Right ventricle myocardium superior (tissue), 1 donor: ENCODE data around the gene NHEJ1. TPM values are rescaled to one million over a fixed set of nuclear protein-coding genes. Genes with fewer than 3 reads are reported as not detected.
A peak's percentile ranks its signal among the peaks of the same experiment; 100 is the strongest.

Experiments used
- ATAC-seq: fragments of 200-7000 bp; cut with Tn5 transposase; one replicate; pipeline ENCODE4 v1.9.1; 2020; ENCODE audit warnings: mild to moderate bottlenecking; ENCODE audit not compliant: poor library complexity
- DNase-seq: peaks from one replicate; pipeline ENCODE4 v3.0.0-alpha.2; 2020
- intact Hi-C: fragments of 100-400 bp; cut with DNase I; formaldehyde crosslinking; loops from one replicate; pipeline ENCODE4 v1.11.2; 2022
- total RNA-seq: library from RNA; stranded (reverse); fragmentation: NEBNext Ultra II Directional; extraction: Animal tissue kit (Norgen Biotek cat#: 25700); gene quantifications from one replicate; pipeline ENCODE4 v1.2.1, GENCODE V29; 2021
- donor health status: DM: no; HTN: yes; CAD: no; lungs with severe emphysema.

The NHEJ1 gene
- total RNA-seq, 1 donor from 2014 or later = 7.5 TPM

DNA sequence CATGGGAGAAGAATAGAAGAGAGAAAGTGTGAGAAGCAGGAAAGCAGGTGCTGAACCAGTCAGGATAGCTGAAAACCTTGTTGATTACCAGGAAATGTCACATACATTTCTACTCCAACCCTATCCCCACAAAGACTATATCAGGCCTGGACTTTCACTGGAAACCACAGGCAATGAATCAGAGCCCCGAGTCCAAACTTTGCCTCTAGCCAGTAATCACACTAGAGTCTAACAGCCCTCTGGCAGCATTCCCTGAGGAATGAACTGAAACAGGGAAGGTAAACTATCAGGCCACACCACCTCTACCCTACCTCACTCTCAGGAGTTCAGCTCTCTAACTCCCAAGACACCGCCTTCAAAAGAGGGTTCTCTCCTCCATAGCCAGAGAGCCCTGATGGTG is 81.2 kb downstream of the NHEJ1 start:
- intact Hi-C loops = loop anchor here (5.0 kb wide), 1 partner anchor 38 kb away; no protein-coding TSS in a partner anchor
- DNase-seq (no peak), ATAC-seq (no peak)

DNA sequence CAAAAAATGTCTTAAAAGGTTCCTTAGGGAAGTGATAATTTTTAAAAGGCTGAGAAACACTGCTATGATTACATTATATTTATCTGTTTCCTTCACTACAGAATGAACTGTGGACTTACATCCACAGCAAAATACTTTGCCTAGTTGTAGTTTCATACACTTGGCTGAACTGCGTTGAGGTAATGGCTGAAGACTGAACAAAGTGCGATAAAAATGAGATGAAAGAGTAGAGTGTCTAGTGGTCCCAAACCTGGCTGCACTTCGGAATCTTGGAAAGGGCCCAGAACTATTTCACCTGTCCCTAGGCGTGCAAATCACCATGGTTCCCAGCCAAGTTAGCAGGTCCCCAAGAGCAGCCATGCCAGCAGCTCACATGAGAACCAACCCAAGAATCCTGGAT is 81.7 kb downstream of the NHEJ1 start:
- no peak for DNase-seq
- no peak for ATAC-seq
- intact Hi-C loops = loop anchor here (5.0 kb wide), 1 partner anchor 38 kb away; no protein-coding TSS in a partner anchor

DNA sequence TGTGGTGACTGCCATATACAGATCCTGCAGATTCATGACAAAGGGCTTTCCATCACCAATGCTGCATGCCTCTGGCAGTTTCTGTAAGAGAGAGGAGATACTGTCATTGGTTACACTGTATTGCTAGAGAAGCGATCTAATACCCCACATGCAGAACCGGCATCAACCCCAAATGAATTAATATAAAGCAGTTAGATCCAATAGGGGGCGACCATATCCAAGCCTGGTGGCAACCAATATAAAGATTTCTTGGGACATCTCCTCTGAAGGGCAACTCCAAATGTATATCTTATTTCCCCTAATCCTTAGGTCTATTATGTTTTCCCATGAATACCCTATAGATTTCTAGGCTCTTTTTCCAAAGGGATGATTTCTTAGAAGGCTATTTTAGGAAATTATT is 82.5 kb downstream of the NHEJ1 start:
- ATAC-seq (no peak), DNase-seq (no peak)
- intact Hi-C loops = loop anchor here (5.0 kb wide), 1 partner anchor 39 kb away; no protein-coding TSS in a partner anchor

GRCh38 chr2:219076253-219076652 is 84.4 kb downstream of the NHEJ1 start:
- ATAC-seq (no peak), DNase-seq (no peak)
- intact Hi-C loops = loop anchor here (5.0 kb wide), 1 partner anchor 41 kb away; no protein-coding TSS in a partner anchor

- no peak for DNase-seq
- ATAC-seq = no peak
- intact Hi-C loops = loop anchor here (5.0 kb wide), 1 partner anchor 74 kb away; no protein-coding TSS in a partner anchor
Observed at GRCh38 chr2:219073413-219074129, 87.0 kb downstream of the NHEJ1 start.

DNA sequence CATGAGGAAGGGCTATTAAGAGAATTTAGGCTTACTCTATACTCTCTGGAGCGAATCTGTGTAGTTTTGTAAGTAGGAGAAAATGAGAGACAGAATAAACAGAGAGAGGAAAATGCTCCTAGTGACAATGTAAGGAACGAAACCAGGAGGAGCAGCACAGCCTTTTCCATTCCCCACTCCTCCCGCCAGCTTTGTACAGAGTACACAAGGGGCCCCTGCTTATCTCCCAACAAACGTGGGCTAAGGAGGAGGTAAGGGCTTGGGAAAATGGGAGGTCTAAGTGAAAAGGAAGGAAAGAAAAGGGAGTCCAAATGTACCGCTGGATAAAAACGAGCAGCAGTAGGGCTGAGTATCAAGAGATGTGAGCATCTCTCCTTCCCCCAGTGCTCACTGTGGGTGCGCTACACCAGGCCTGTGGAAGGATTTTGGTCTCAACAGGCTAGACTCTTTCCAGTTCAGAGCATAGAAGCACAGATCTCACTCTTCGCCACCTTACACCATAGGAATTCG is 87.8 kb downstream of the NHEJ1 start:
- intact Hi-C loops = loop anchor here (5.0 kb wide), 1 partner anchor 75 kb away; no protein-coding TSS in a partner anchor
- DNase-seq = no peak
- ATAC-seq = no peak

DNA sequence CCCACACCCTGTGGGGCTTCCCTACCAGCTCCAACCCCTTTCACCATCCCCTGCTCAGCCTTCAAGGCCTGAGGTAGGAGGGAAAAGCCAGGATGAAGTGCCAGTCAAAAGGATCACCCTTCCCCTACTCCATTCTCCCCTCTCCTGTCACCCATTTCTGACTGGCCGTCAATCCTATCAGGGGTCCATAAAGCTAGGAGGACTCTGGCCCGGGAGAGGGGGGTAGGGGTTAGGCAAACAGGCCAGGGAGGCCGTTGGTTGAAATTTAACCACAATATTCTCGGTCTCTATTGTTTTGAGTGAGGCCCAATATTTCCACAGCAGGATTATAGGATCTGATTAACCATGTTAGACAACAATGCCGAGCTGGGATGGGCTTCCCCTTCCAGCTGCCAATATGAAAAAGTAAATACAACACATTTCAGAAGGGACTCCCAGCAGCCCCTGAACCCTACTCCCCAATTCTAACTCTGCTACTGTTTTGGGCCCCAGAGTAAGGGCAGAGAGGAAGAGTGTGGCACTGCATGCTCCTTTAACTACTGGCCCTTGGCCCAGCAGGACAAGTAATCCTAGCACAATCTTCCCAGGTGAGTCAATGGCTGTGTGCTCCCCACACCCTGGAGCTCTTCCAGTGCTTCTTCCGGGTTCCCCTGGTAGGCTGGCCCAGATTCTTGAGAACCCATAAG is 89.3 kb downstream of the NHEJ1 start:
- DNase-seq = no peak
- ATAC-seq = no peak
- intact Hi-C loops = loop anchor here (5.0 kb wide), 1 partner anchor 76 kb away; no protein-coding TSS in a partner anchor

GRCh38 chr2:219065484-219065883 is 95.1 kb downstream of the NHEJ1 start:
- DNase-seq (no peak), ATAC-seq (no peak)
- intact Hi-C loops = no loop called here

GRCh38 chr2:219062081-219062480 is 98.5 kb downstream of the NHEJ1 start:
- ATAC-seq (no peak), DNase-seq (no peak)

GRCh38 chr2:219060821-219061791 is 99.5 kb downstream of the NHEJ1 start, which contains the start of gene IHH:
IHH (minus strand) TSS chr2:219060921; CDS start chr2:219060467, 454 bp downstream.
- ATAC-seq = no peak
- intact Hi-C loops = no loop called here
- no peak for DNase-seq

More at GRCh38 chr2:219062081-219062480, 98.5 kb downstream of the NHEJ1 start:
- intact Hi-C loops = no loop called here

DNA sequence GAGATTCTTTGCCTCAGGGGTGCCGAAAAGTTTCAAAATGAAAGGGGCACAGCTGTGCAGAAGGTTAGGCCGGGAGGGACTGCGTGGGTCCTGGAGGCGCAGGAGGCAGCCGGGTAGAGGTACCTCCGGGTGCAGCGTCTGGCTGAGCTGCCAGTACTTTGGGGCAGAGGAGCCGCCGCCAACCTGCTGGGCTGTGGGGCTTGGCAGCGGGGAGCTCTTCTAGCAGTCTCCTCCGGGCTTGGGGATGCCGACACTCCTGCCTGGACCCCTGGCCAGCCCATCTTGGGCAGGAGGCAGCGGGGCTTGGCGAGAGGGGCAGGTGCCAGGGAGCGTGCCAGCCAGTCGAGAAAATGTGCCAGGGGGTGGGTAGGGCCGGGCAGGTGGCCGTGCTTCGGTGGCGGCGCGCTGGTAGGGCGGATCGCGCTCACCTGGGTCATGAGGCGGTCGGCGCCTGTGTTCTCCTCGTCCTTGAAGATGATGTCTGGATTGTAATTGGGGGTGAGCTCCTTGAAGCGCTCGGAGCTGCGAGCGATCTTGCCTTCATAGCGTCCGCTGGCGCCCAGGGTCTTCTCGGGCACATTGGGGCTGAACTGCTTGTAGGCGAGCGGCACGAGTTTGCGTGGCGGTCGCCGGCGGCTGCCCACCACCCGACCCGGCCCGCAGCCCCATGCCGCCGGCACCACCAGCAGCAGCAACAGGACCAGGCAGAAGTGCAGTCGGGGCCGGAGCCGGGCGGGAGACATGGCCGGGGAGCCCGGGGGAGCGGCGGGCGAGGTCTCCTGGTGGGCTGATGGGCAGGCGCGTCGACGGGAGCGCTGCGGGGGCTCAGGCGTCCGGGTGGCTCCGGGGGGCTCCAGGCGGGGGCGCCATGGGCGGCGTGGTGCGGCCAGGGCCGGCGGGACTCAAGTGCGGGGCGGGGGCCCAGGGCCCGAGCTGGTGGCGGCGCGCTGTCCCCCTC is 100.6 kb downstream of the NHEJ1 start:
- DNase-seq = no peak
- intact Hi-C loops = loop anchor here (2.0 to 5.0 kb wide), 2 partner anchors 59 to 92 kb away; no protein-coding TSS in a partner anchor
- no peak for ATAC-seq

DNA sequence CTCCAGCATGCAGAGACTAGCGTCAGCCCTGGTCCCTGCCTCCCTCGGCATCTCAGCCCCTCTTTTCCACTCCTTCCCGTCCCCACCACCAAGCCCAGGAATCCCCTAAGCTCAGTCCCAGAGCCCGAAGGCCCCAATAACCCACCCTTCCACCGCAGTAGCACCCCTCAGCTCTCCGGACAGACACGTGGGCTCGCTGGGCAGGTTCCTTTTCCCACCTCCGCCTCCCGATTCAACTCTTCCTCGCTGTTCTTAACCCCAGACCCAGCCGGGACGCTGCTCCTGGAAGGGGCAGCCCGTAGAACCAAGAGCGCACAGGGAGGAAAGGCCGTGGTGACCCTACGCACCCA is 101.3 kb downstream of the NHEJ1 start:
- intact Hi-C loops = loop anchor here (2.0 to 5.0 kb wide), 2 partner anchors 59 to 93 kb away; no protein-coding TSS in a partner anchor
- ATAC-seq (no peak), DNase-seq (no peak)

DNA sequence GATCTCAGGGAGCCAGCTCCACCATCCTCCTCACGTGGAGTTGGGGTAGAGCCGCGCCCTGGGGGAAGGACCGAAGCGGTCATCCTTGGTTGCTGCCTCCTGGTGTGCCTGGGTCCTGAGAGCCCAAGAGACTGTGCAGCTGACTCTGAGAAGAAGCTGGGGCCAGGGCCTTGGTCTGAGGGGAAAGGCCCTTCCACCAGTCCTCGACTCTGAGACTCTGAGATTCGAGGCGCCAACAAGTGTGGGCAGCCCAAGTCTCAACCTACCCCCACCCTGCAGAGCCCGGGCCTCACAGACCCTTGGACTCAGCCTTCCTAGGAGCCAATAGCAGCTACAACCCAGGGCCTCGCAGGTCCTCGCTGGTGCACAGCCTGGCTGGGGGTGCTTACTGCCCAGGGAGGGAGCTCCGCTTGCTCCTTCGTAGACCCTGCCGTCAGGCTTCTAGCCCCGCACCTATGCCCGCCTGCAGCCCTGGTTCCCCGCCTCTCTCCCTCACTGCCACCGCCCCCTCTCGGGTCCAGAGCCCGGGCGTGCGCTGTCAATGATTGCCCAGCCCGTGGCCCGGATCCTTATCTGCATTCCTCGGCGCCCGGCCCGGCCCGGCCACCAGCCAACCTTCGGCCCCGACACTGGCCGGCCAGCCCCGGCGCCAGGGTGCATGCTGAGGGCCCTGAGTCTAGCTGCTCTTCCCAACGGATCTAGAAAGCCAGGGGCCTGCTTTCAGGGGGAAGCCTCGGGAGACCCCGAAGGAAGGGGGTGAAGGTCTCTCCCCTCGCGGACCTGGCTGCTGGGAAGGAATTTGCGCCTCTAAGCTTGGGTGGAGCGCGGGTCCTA is 101.9 kb downstream of the NHEJ1 start:
- intact Hi-C loops = loop anchor here (2.0 to 5.0 kb wide), 2 partner anchors 60 to 94 kb away; no protein-coding TSS in a partner anchor
- peak; percentile 82 for ATAC-seq
- peak; percentile 73 for DNase-seq

GRCh38 chr2:219057709-219058540 is 102.7 kb downstream of the NHEJ1 start:
- peak; percentile 97 for ATAC-seq
- intact Hi-C loops = loop anchor here (2.0 to 5.0 kb wide), 2 partner anchors 61 to 94 kb away; no protein-coding TSS in a partner anchor
- peak; percentile 84 for DNase-seq
